CD8-positive, alpha-beta memory T cell (primary cell): ENCODE results near the gene ZBTB42. TPM values are rescaled to one million over a fixed set of nuclear protein-coding genes. Genes with fewer than 3 reads are reported as not detected.

Source experiments
- CTCF ChIA-PET: fragments of 350-600 bp; sonication (Branson Sonifier 250); formaldehyde crosslinking; loops from one replicate; lab custom pipeline; 2021; ENCODE audit warnings: antibody characterized with exemption; lab: Charles Lee
- POLR2A ChIA-PET: fragments of 350-600 bp; sonication (Branson Sonifier 250); formaldehyde crosslinking; loops from one replicate; lab custom pipeline; 2021; ENCODE audit warnings: antibody characterized with exemption; lab: Charles Lee
- DNase-seq, 5 donors: peaks; one replicate each; pipeline versions ENCODE4 v3.0.0 to v3.0.0-alpha.2; 2020 to 2022; ENCODE audit warnings: mixed read lengths in 1 of 5
- H3K27ac ChIP-seq: one replicate; pipeline ENCODE4 v1.7.0; 2013; ENCODE audit warnings: low read depth, mild to moderate bottlenecking, low read length, moderate library complexity
- H3K27me3 ChIP-seq: 2 replicates; pipeline ENCODE4 v1.7.0; 2013; ENCODE audit warnings: low read length, mild to moderate bottlenecking; ENCODE audit not compliant: insufficient read depth, poor library complexity, severe bottlenecking
- H3K36me3 ChIP-seq: 2 replicates; pipeline ENCODE4 v1.7.0; 2013; ENCODE audit warnings: mild to moderate bottlenecking, low read length, moderate library complexity; ENCODE audit not compliant: insufficient read depth
- H3K4me1 ChIP-seq: 2 replicates; pipeline ENCODE4 v1.7.0; 2013; ENCODE audit warnings: mild to moderate bottlenecking, low read length, moderate library complexity; ENCODE audit not compliant: insufficient read depth
- H3K4me3 ChIP-seq: 2 replicates; pipeline ENCODE4 v1.7.0; 2013; ENCODE audit warnings: mild to moderate bottlenecking, low read length
- H3K9me3 ChIP-seq: 2 replicates; pipeline ENCODE4 v1.7.0; 2013; ENCODE audit warnings: mild to moderate bottlenecking, low read length
- H3K27ac Mint-ChIP-seq, 8 donors: one replicate each; pipeline ENCODE4 v1.8.0; 2020 to 2021; ENCODE audit warnings: mixed read lengths in 8 of 8, mild to moderate bottlenecking in 6 of 8, inconsistent platforms in 3 of 8, moderate library complexity in 3 of 8
- H3K27me3 Mint-ChIP-seq, 2 donors: one replicate each; pipeline ENCODE4 v1.8.0; 2020 to 2021; ENCODE audit warnings: mixed read lengths in 2 of 2, mild to moderate bottlenecking in 1 of 2, moderate library complexity in 1 of 2
- H3K36me3 Mint-ChIP-seq, 3 donors: one replicate each; pipeline ENCODE4 v1.8.0; 2020 to 2021; ENCODE audit warnings: mixed read lengths in 3 of 3, inconsistent platforms in 1 of 3, mild to moderate bottlenecking in 1 of 3
- H3K4me1 Mint-ChIP-seq, 3 donors: one replicate each; pipeline ENCODE4 v1.8.0; 2020 to 2021; ENCODE audit warnings: mixed read lengths in 3 of 3, inconsistent platforms in 1 of 3, mild to moderate bottlenecking in 1 of 3
- H3K4me3 Mint-ChIP-seq, 7 donors: one replicate each; pipeline ENCODE4 v1.8.0; 2020 to 2021; ENCODE audit warnings: mixed read lengths in 7 of 7, mild to moderate bottlenecking in 6 of 7, moderate library complexity in 4 of 7, inconsistent platforms in 2 of 7
- H3K9me3 Mint-ChIP-seq, 5 donors: one replicate each; pipeline ENCODE4 v1.8.0; 2020 to 2022; ENCODE audit warnings: mixed read lengths in 5 of 5, mild to moderate bottlenecking in 3 of 5, moderate library complexity in 2 of 5, inconsistent platforms in 1 of 5
- polyA plus RNA-seq: library from polyadenylated mRNA; unstranded; fragments of 300-500 nt; fragmentation: Illumina TruSeq; gene quantifications from one replicate; pipeline ENCODE4 v1.2.3, GENCODE V29; 2021
- total RNA-seq, 2 experiments: library from RNA; stranded (reverse); gene quantifications; one replicate each; pipeline ENCODE4 v1.2.3, GENCODE V29; 2021

The ZBTB42 gene
- total and polyA plus RNA-seq, 3 experiments from 2014 or later: 2.7 to 3.5 (median 3.3) TPM

- Histone ChIP-seq H3K9me3 (no peaks in the 10 kb centered on the region), H3K36me3 (peaks cover 7% of the 10 kb centered on the region), H3K27me3 (no peaks in the 10 kb centered on the region), H3K4me1 (peaks cover 20% of the 10 kb centered on the region), H3K4me3 (no peak overlapping the region), H3K27ac (no peak overlapping the region)
- peak overlapping the region in 4 of 7 donors; percentile 31 to 88 (median 64) for H3K4me3 Mint-ChIP-seq
- H3K9me3 Mint-ChIP-seq: no peaks in the 10 kb centered on the region
- peaks cover 0 to 66% (median 8%) of the 10 kb centered on the region in 3 donors for H3K36me3 Mint-ChIP-seq
- peak overlapping the region in 2 of 8 donors; percentile 7 to 87 for H3K27ac Mint-ChIP-seq
- ChIA-PET CTCF (interaction anchor here (1.3 to 1.4 kb wide), 2 partner anchors 11 to 13 kb away, joined by 5 to 6 read pairs; no protein-coding TSS in a partner anchor), POLR2A (interaction anchor here (0.7 kb wide), 1 partner anchor 139 kb away, joined by 3 read pairs; no protein-coding TSS in a partner anchor)
- H3K4me1 Mint-ChIP-seq: peaks cover 27 to 58% (median 28%) of the 10 kb centered on the region in 3 donors
- no peaks in the 10 kb centered on the region for H3K27me3 Mint-ChIP-seq
- no peak for DNase-seq
These were observed 45.3 kb upstream of the ZBTB42 start for GRCh38 chr14:104755621-104756020.

DNA sequence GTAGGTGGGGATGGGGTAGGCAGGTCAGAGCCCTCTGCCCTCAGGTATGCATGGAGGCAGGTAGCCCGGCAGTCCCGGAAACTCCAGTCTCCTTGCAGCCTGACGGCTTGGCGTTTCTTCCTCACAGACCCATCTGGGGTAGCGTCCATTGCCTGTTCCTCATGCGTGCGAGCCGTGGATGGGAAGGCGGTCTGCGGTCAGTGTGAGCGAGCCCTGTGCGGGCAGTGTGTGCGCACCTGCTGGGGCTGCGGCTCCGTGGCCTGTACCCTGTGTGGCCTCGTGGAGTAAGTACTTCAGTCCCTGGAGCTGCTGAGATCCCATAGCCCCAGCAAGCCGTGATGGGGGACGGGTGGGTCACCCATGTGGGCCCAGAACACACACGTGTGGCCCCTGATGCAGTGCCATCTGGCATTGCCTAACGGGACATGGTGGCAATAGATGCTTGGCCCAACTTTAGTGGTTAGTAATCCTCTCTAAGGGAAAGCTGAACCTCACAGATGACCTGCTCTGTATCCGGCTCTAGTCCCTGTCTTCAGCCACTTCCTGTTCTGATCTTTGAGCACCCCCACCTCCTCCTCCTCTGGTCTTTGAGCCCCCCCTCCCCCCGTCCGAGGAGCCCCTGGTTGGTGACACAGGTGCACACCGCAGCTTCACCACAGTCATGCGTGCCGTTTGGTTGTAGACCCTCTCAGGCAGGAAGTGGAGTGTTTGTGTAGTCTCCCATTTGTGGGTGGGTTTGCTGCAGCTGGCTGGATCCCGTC lies 44.2 kb upstream of the ZBTB42 start:
- POLR2A ChIA-PET: no interaction called here
- H3K4me3 Mint-ChIP-seq: peak overlapping the region in 4 of 7 donors; percentile 12 to 80 (median 43)
- Histone ChIP-seq H3K27me3 (no peaks in the 10 kb centered on the region), H3K9me3 (no peaks in the 10 kb centered on the region), H3K4me3 (no peak overlapping the region), H3K4me1 (peaks cover 20% of the 10 kb centered on the region), H3K27ac (no peak overlapping the region), H3K36me3 (peaks cover 12% of the 10 kb centered on the region)
- CTCF ChIA-PET: interaction anchor here (1.7 kb wide), 1 partner anchor 12 kb away, joined by 6 read pairs; no protein-coding TSS in a partner anchor
- H3K36me3 Mint-ChIP-seq: peaks cover 0 to 76% (median 13%) of the 10 kb centered on the region in 3 donors
- no peak for DNase-seq
- peaks cover 28 to 55% (median 32%) of the 10 kb centered on the region in 3 donors for H3K4me1 Mint-ChIP-seq
- H3K9me3 Mint-ChIP-seq: no peaks in the 10 kb centered on the region
- peak overlapping the region in 1 of 8 donors; percentile 87 for H3K27ac Mint-ChIP-seq
- H3K27me3 Mint-ChIP-seq: no peaks in the 10 kb centered on the region

- Histone ChIP-seq H3K27me3 (no peaks in the 10 kb centered on the region), H3K27ac (no peak overlapping the region), H3K9me3 (no peaks in the 10 kb centered on the region), H3K36me3 (peaks cover 12% of the 10 kb centered on the region), H3K4me1 (peaks cover 17% of the 10 kb centered on the region), H3K4me3 (no peak overlapping the region)
- H3K4me3 Mint-ChIP-seq: no peak overlapping the region
- H3K4me1 Mint-ChIP-seq: peaks cover 28 to 55% (median 32%) of the 10 kb centered on the region in 3 donors
- peaks cover 3 to 79% (median 14%) of the 10 kb centered on the region in 3 donors for H3K36me3 Mint-ChIP-seq
- no peak for DNase-seq
- no peaks in the 10 kb centered on the region for H3K27me3 Mint-ChIP-seq
- CTCF ChIA-PET: interaction anchor here (1.7 kb wide), 1 partner anchor 12 kb away, joined by 6 read pairs; no protein-coding TSS in a partner anchor
- H3K27ac Mint-ChIP-seq: no peak overlapping the region
- POLR2A ChIA-PET: no interaction called here
- H3K9me3 Mint-ChIP-seq: no peaks in the 10 kb centered on the region
These were observed 43.7 kb upstream of the ZBTB42 start for GRCh38 chr14:104757238-104757585.

GRCh38 chr14:104757681-104758392 lies 43.1 kb upstream of the ZBTB42 start:
- Histone ChIP-seq H3K4me1 (peaks cover 17% of the 10 kb centered on the region), H3K36me3 (peaks cover 12% of the 10 kb centered on the region), H3K27me3 (no peaks in the 10 kb centered on the region), H3K27ac (no peak overlapping the region), H3K9me3 (no peaks in the 10 kb centered on the region), H3K4me3 (no peak overlapping the region)
- no peak for DNase-seq
- Mint-ChIP-seq H3K27me3 (no peaks in the 10 kb centered on the region), H3K9me3 (no peaks in the 10 kb centered on the region), H3K36me3 (peaks cover 5 to 78% (median 15%) of the 10 kb centered on the region in 3 donors), H3K4me3 (peak overlapping the region in 1 of 7 donors; percentile 56), H3K27ac (peak overlapping the region in 1 of 8 donors; percentile 37), H3K4me1 (peaks cover 28 to 49% (median 32%) of the 10 kb centered on the region in 3 donors)
- ChIA-PET CTCF (interaction anchor here (1.7 kb wide), 1 partner anchor 11 kb away, joined by 6 read pairs; no protein-coding TSS in a partner anchor), POLR2A (no interaction called here)

GRCh38 chr14:104758981-104759969 lies 41.6 kb upstream of the ZBTB42 start:
- no peaks in the 10 kb centered on the region for H3K9me3 ChIP-seq
- CTCF ChIA-PET: interaction anchor here (1.7 to 1.9 kb wide), 2 partner anchors 9 to 67 kb away, joined by 5 to 8 read pairs; no protein-coding TSS in a partner anchor
- Mint-ChIP-seq H3K9me3 (no peaks in the 10 kb centered on the region), H3K4me1 (peaks cover 20 to 36% (median 24%) of the 10 kb centered on the region in 3 donors), H3K4me3 (peak overlapping the region in 1 of 7 donors; percentile 68), H3K27ac (peak overlapping the region in 1 of 8 donors; percentile 85), H3K27me3 (no peaks in the 10 kb centered on the region), H3K36me3 (peaks cover 5 to 72% (median 15%) of the 10 kb centered on the region in 3 donors)
- POLR2A ChIA-PET: no interaction called here
- H3K27me3 ChIP-seq: no peaks in the 10 kb centered on the region
- H3K4me1 ChIP-seq: peaks cover 9% of the 10 kb centered on the region
- no peak for DNase-seq
- no peak overlapping the region for H3K4me3 ChIP-seq
- H3K27ac ChIP-seq: no peak overlapping the region
- H3K36me3 ChIP-seq: peaks cover 12% of the 10 kb centered on the region

GRCh38 chr14:104765517-104765916 lies 35.4 kb upstream of the ZBTB42 start:
- no peaks in the 10 kb centered on the region for H3K27me3 ChIP-seq
- H3K4me3 ChIP-seq: no peak overlapping the region
- H3K4me1 Mint-ChIP-seq: peaks cover 3 to 15% (median 5%) of the 10 kb centered on the region in 3 donors
- no peak overlapping the region for H3K4me3 Mint-ChIP-seq
- CTCF ChIA-PET: interaction anchor here (1.3 to 8.7 kb wide), 2 partner anchors 13 to 61 kb away, joined by 6 to 118 read pairs; partner anchors contain the start of gene SIVA1
- H3K36me3 Mint-ChIP-seq: peaks cover 5 to 26% (median 8%) of the 10 kb centered on the region in 3 donors
- H3K27me3 Mint-ChIP-seq: no peaks in the 10 kb centered on the region
- H3K9me3 Mint-ChIP-seq: peaks cover 0 to 2% (median 0%) of the 10 kb centered on the region in 5 donors
- H3K27ac ChIP-seq: no peak overlapping the region
- H3K9me3 ChIP-seq: no peaks in the 10 kb centered on the region
- DNase-seq: no peak
- H3K27ac Mint-ChIP-seq: peak overlapping the region in 1 of 8 donors; percentile 2
- H3K4me1 ChIP-seq: no peaks in the 10 kb centered on the region
- peaks cover 5% of the 10 kb centered on the region for H3K36me3 ChIP-seq
- POLR2A ChIA-PET: no interaction called here

DNA sequence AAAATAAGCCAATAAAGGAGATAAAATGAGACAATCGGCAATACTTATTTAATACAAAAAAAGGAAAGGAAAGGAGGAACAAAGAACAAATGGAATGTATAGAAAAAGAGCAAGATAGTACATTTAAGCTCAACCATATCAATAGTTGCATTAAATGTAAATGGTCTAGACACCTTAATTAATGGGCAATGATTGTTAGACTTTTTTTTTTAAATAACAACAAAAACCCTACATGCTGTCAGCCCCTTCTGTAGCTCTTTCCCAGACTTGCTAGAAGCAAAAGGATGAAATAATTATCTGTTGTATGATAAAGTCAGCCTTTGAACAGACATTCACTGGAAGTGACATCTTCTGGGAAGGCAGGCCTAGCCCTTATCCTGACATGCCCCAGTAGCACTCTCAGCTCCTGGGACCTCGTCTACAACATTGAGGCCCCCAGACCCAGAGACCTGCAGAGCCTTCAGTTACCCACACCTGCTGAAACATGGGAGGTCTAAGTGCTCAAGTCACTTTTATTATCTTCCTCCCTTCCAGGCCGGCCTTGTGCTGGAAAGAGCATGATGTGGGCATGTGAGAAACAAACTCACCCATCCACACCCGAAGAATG lies 34.5 kb upstream of the ZBTB42 start:
- H3K4me1 ChIP-seq: no peaks in the 10 kb centered on the region
- ChIA-PET CTCF (interaction anchor here (1.2 to 8.7 kb wide), 5 partner anchors 12 to 61 kb away, joined by 3 to 118 read pairs (median 4); partner anchors contain the start of gene SIVA1), POLR2A (no interaction called here)
- H3K27ac ChIP-seq: no peak overlapping the region
- no peak overlapping the region for H3K4me3 ChIP-seq
- no peaks in the 10 kb centered on the region for H3K9me3 ChIP-seq
- peaks cover 2% of the 10 kb centered on the region for H3K36me3 ChIP-seq
- peaks cover 0 to 15% (median 3%) of the 10 kb centered on the region in 3 donors for H3K4me1 Mint-ChIP-seq
- DNase-seq: no peak
- H3K9me3 Mint-ChIP-seq: peaks cover 0 to 2% (median 0%) of the 10 kb centered on the region in 5 donors
- no peak overlapping the region for H3K27ac Mint-ChIP-seq
- no peaks in the 10 kb centered on the region for H3K27me3 Mint-ChIP-seq
- H3K4me3 Mint-ChIP-seq: no peak overlapping the region
- H3K36me3 Mint-ChIP-seq: peaks cover 8 to 25% (median 11%) of the 10 kb centered on the region in 3 donors
- H3K27me3 ChIP-seq: no peaks in the 10 kb centered on the region
